ENCODE measurements around the gene NKAIN2. TPM values are rescaled to one million over a fixed set of nuclear protein-coding genes. Genes with fewer than 3 reads are reported as not detected.

NKAIN2 gene
- total RNA-seq, 2 donors from 2014 or later: 0.68 TPM; not detected in 1

DNA sequence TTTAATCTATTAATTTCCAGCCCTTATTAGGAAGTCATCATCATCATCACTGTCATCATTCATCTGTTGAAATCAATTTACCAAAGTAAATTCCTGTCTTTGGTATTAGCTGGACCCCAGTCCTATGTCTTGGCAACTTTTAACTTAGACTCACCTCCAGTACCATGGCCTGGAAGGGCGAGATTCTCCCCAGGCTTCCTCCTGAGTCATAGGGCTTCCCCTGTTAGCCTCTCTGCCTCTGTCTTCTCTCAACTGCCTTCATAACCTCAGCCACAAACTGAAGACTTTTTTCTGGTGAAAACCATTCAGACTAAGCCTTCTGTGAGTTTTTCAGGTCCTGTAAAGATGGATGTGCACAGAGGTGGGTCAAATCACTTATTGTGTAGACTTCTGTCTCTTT lies 95.0 kb downstream of the NKAIN2 start:
- 79% methylated on average over 1 of the region's 1 CpG for WGBS
- H3K27me3 ChIP-seq (replicated peaks; ENCODE audit: insufficient read depth): no peaks in the 10 kb centered on the region
- H3K27ac ChIP-seq: no peak overlapping the region
- TF ChIP-seq, protein P1, sequence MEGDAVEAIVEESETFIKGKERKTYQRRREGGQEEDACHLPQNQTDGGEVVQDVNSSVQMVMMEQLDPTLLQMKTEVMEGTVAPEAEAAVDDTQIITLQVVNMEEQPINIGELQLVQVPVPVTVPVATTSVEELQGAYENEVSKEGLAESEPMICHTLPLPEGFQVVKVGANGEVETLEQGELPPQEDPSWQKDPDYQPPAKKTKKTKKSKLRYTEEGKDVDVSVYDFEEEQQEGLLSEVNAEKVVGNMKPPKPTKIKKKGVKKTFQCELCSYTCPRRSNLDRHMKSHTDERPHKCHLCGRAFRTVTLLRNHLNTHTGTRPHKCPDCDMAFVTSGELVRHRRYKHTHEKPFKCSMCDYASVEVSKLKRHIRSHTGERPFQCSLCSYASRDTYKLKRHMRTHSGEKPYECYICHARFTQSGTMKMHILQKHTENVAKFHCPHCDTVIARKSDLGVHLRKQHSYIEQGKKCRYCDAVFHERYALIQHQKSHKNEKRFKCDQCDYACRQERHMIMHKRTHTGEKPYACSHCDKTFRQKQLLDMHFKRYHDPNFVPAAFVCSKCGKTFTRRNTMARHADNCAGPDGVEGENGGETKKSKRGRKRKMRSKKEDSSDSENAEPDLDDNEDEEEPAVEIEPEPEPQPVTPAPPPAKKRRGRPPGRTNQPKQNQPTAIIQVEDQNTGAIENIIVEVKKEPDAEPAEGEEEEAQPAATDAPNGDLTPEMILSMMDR (IDR thresholded peaks at IDR 0.05): no peak
- no peak for TF ChIP-seq POLR2A (IDR thresholded peaks at IDR 0.05)
- no peak for TF ChIP-seq POLR2AphosphoS5 (IDR thresholded peaks at IDR 0.05)
- DNase-seq (ENCODE audit: low spot score): no peak
- H3K36me3 ChIP-seq: no peaks in the 10 kb centered on the region
- no peaks in the 10 kb centered on the region for H3K4me1 ChIP-seq (replicated peaks)
- H3K4me3 ChIP-seq: no peak overlapping the region
- intact Hi-C loops (cut with DNase I): no loop called here
- no peaks in the 10 kb centered on the region for H3K9me3 ChIP-seq

DNA sequence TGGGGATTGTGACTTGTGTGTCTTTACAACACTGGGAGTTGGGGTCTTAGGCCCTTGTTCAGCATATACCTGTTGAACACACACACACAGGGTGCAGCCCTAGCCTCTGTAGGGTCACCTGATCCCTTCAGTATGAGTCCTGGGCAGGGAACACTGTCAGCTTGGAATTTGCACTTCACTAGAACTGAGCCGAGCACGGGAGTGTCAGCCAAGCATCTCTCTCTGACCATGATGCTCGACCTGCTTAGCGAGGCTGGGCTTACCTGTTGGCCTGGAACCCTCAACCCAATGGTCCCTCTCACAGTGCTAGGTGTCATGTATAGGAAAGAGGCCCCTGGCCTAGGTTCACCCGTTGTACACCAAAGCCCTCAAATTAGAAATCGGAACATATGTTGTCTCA lies 96.1 kb downstream of the NKAIN2 start:
- WGBS: 89% methylated on average over 6 of the region's 6 CpGs
- H3K27ac ChIP-seq: no peak overlapping the region
- DNase-seq (ENCODE audit: low spot score): no peak
- no peaks in the 10 kb centered on the region for H3K9me3 ChIP-seq
- no peaks in the 10 kb centered on the region for H3K36me3 ChIP-seq
- no peaks in the 10 kb centered on the region for H3K27me3 ChIP-seq (replicated peaks; ENCODE audit: insufficient read depth)
- no peak for TF ChIP-seq POLR2AphosphoS5 (IDR thresholded peaks at IDR 0.05)
- no peak for TF ChIP-seq POLR2A (IDR thresholded peaks at IDR 0.05)
- TF ChIP-seq, protein P1 (IDR thresholded peaks at IDR 0.05): no peak
- no peaks in the 10 kb centered on the region for H3K4me1 ChIP-seq (replicated peaks)
- intact Hi-C loops (cut with DNase I): no loop called here
- H3K4me3 ChIP-seq: no peak overlapping the region

DNA sequence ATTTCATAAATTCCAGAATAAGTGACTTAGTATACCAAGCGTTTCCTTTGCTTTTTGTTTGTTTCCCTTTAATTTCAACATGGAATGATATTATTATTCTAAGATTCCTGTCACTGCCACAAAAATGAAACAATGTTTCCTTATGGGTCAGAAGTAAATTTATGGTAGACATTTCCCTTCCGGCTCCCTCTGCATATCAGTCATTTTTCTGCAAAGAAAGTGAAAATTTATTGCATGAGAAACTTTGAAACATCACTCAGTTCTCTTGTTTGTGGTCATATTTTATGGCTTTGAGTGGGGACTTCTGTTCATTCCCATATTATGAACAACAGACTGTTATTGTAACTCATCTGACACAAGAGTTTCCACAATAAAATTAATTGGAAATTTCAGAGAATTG lies 97.8 kb downstream of the NKAIN2 start:
- Histone ChIP-seq H3K4me3 (no peak overlapping the region), H3K36me3 (no peaks in the 10 kb centered on the region), H3K27ac (no peak overlapping the region), H3K4me1 (replicated peaks) (no peaks in the 10 kb centered on the region), H3K9me3 (no peaks in the 10 kb centered on the region), H3K27me3 (replicated peaks; ENCODE audit: insufficient read depth) (no peaks in the 10 kb centered on the region)
- TF ChIP-seq POLR2AphosphoS5 (IDR thresholded peaks at IDR 0.05) (no peak), POLR2A (IDR thresholded peaks at IDR 0.05) (no peak)
- TF ChIP-seq, protein P1 (IDR thresholded peaks at IDR 0.05): no peak
- WGBS: 75% methylated on average over 2 of the region's 2 CpGs
- no peak for DNase-seq (ENCODE audit: low spot score)
- intact Hi-C loops (cut with DNase I): no loop called here

DNA sequence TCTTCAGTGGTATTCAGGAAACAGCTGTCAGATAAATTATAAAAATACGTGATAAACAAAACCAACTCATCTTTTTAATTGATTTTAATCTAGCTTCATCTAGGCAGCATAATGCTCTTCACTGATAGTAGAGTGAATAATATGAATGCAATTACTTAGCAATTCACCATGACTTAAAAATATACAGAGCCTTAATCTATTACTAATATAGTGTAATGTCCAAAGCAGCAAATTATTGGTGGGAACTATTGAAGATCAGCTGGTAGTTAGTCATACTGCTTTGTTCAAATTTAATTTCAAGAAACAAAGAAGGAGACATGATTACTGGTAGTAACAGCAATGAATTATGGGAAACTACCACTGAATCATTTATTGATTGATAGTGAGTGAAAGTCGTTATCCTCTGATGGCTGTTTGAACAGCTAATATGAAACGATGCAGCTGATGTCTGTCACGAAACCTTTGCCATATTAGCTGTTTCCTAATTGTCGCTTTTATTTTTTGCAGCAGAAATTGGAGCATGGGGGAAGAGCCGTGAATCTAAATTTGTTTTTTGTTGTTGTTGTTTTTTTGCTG lies 99.2 kb downstream of the NKAIN2 start:
- TF ChIP-seq POLR2A (IDR thresholded peaks at IDR 0.05) (no peak), POLR2AphosphoS5 (IDR thresholded peaks at IDR 0.05) (no peak)
- TF ChIP-seq, protein P1 (IDR thresholded peaks at IDR 0.05): no peak
- no peak overlapping the region for H3K4me3 ChIP-seq
- H3K27me3 ChIP-seq (replicated peaks; ENCODE audit: insufficient read depth): no peaks in the 10 kb centered on the region
- H3K4me1 ChIP-seq (replicated peaks): no peaks in the 10 kb centered on the region
- intact Hi-C loops (cut with DNase I): no loop called here
- no peak overlapping the region for H3K27ac ChIP-seq
- no peaks in the 10 kb centered on the region for H3K36me3 ChIP-seq
- 93% methylated on average over 6 of the region's 6 CpGs for WGBS
- no peaks in the 10 kb centered on the region for H3K9me3 ChIP-seq
- DNase-seq (ENCODE audit: low spot score): no peak

DNA sequence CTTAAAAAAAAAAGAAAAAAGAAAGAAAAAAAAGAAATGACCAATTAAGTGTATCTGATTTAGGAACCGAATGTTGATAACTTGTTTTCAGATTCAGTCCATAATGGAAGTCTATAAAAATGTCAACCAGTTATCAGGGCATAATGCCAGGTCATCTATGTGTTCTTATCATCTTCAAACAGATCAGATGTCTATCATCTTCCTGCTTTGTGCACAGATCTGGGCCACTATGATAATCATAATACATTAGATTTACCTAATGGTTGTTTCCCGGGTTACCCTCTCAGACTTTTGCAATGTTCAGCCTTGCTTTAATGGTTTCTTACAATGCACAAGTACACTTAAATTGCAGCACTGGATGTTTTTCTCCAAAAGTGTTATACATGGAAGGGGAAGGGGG lies 100.6 kb downstream of the NKAIN2 start:
- H3K36me3 ChIP-seq: no peaks in the 10 kb centered on the region

More for the DNA sequence above, 100.6 kb downstream of the NKAIN2 start:
- no peak for TF ChIP-seq POLR2A (IDR thresholded peaks at IDR 0.05)
- TF ChIP-seq POLR2AphosphoS5 (IDR thresholded peaks at IDR 0.05): no peak
- TF ChIP-seq, protein P1 (IDR thresholded peaks at IDR 0.05): no peak
- H3K27ac ChIP-seq: no peak overlapping the region
- no peaks in the 10 kb centered on the region for H3K27me3 ChIP-seq (replicated peaks; ENCODE audit: insufficient read depth)
- intact Hi-C loops (cut with DNase I): no loop called here
- 74% methylated on average over 2 of the region's 2 CpGs for WGBS
- no peak overlapping the region for H3K4me3 ChIP-seq
- H3K4me1 ChIP-seq (replicated peaks): no peaks in the 10 kb centered on the region
- DNase-seq (ENCODE audit: low spot score): no peak
- H3K9me3 ChIP-seq: no peaks in the 10 kb centered on the region
